Astrocyte (in vitro differentiated cells and primary cell): Measurements from ENCODE around the gene STKLD1.

Experiments
- EZH2 ChIP-seq: IDR thresholded peaks from 2 replicates; pipeline ENCODE4 v1.6.1; 2012; ENCODE audit warnings: mild to moderate bottlenecking, low read length, inconsistent platforms; ENCODE audit not compliant: insufficient read depth
- TF ChIP-seq, protein P1 (sequence below): IDR thresholded peaks from 2 replicates; pipeline ENCODE4 v1.5.1; 2011; ENCODE audit warnings: low read depth, mild to moderate bottlenecking, inconsistent platforms, low read length, moderate library complexity; ENCODE audit not compliant: insufficient read depth

DNA sequence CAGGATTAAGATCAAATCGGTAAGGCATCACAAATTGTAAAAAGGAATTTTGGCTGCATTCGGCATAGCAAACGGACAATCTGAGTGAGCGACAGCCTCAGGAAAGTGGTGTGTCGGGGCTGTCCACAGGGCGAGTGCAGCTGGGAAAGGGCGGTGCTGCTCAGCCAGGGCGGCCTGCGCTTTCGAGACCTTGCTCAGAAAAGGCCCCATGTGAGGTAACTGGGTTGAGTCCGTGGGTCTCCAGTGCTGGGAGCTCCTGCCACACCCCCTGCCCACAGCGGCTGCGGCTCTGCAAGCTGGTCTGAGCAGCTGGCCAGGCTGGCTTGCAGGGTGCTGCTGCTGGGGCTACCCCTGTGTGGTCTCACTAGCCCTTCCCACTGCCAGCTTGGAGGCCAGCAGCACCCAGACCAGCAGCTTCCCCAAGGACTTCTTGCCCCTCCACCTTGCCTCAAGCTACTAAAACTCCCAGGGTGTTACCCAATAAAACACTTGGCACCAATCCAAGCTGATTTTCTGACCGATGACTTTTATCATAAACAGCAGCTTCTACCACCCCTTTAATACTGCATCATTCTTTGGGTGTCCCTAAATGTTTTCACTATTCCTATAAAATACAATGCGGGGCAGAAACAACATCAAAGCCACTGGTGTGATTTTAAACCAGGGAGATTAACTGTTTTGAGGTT is 13.7 kb upstream of the STKLD1 start:
- TF ChIP-seq EZH2, result no peak
- TF ChIP-seq, protein P1, sequence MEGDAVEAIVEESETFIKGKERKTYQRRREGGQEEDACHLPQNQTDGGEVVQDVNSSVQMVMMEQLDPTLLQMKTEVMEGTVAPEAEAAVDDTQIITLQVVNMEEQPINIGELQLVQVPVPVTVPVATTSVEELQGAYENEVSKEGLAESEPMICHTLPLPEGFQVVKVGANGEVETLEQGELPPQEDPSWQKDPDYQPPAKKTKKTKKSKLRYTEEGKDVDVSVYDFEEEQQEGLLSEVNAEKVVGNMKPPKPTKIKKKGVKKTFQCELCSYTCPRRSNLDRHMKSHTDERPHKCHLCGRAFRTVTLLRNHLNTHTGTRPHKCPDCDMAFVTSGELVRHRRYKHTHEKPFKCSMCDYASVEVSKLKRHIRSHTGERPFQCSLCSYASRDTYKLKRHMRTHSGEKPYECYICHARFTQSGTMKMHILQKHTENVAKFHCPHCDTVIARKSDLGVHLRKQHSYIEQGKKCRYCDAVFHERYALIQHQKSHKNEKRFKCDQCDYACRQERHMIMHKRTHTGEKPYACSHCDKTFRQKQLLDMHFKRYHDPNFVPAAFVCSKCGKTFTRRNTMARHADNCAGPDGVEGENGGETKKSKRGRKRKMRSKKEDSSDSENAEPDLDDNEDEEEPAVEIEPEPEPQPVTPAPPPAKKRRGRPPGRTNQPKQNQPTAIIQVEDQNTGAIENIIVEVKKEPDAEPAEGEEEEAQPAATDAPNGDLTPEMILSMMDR, result no peak
